ENCODE results near the gene RESP18.

RESP18 gene

GRCh38 chr2:219332542-219332941, at the start of gene RESP18:
RESP18 (minus strand) TSS chr2:219332744.
- DNase-seq: no peak

GRCh38 chr2:219381448-219381847, 48.9 kb upstream of the RESP18 start:
- DNase-seq: no peak

GRCh38 chr2:219380926-219381325, 48.4 kb upstream of the RESP18 start:
- DNase-seq: no peak

GRCh38 chr2:219378163-219378851, 45.8 kb upstream of the RESP18 start:
- DNase-seq: no peak

- no peak for DNase-seq
Measured at GRCh38 chr2:219369447-219369861, 36.9 kb upstream of the RESP18 start.

- no peak for DNase-seq
Measured at GRCh38 chr2:219368690-219369191, 36.2 kb upstream of the RESP18 start.

GRCh38 chr2:219362524-219363164, 30.1 kb upstream of the RESP18 start:
- no peak for DNase-seq

- DNase-seq: no peak
Measured at GRCh38 chr2:219362072-219362471, 29.5 kb upstream of the RESP18 start.

GRCh38 chr2:219358170-219359075, 25.9 kb upstream of the RESP18 start:
- no peak for DNase-seq

GRCh38 chr2:219356834-219357233, 24.3 kb upstream of the RESP18 start:
- DNase-seq: no peak

- DNase-seq: no peak
Measured at GRCh38 chr2:219354582-219354981, 22.0 kb upstream of the RESP18 start.

GRCh38 chr2:219353129-219353528, 20.6 kb upstream of the RESP18 start:
- DNase-seq: no peak

- peak; percentile 74 for DNase-seq
Measured at GRCh38 chr2:219352448-219353023, 20.0 kb upstream of the RESP18 start.

GRCh38 chr2:219350710-219351221, 18.2 kb upstream of the RESP18 start:
- DNase-seq: no peak

GRCh38 chr2:219350215-219350614, 17.7 kb upstream of the RESP18 start:
- DNase-seq: no peak

- no peak for DNase-seq
Measured at GRCh38 chr2:219344751-219345430, 12.3 kb upstream of the RESP18 start.

- no peak for DNase-seq
Measured at GRCh38 chr2:219335373-219335786, 2.8 kb upstream of the RESP18 start.

GRCh38 chr2:219334076-219334475, 1.5 kb upstream of the RESP18 start:
- DNase-seq: no peak

GRCh38 chr2:219331560-219332213, 857 bp downstream of the RESP18 start:
- peak; percentile 34 for DNase-seq

- DNase-seq: no peak
Measured at GRCh38 chr2:219327719-219328118, 4.8 kb downstream of the RESP18 start.

GRCh38 chr2:219325657-219326315, 6.8 kb downstream of the RESP18 start:
- no peak for DNase-seq

Measured in CD4-positive, alpha-beta T cell treated with Interleukin-17A for 4 hours (primary cell).